Fibroblast of the aortic adventitia (primary cell): ENCODE measurements around the gene SUMO2. TPM values are rescaled to one million over a fixed set of nuclear protein-coding genes. Genes with fewer than 3 reads are reported as not detected.

ENCODE experiments used
- DNase-seq: peaks from one replicate; pipeline ENCODE4 v3.0.0-alpha.2; 2010; ENCODE audit warnings: low read depth
- H3K4me3 ChIP-seq: 2 replicates; pipeline ENCODE4 v1.5.1; 2011; ENCODE audit warnings: low read depth, mild to moderate bottlenecking, control low read depth, low read length, moderate library complexity
- CTCF ChIP-seq: IDR thresholded peaks from 2 replicates; pipeline ENCODE4 v1.5.1; 2011; ENCODE audit warnings: mild to moderate bottlenecking, low read length, control low read depth, inconsistent platforms; ENCODE audit not compliant: insufficient read depth
- total RNA-seq: library from RNA; depleted of rRNA; stranded (reverse); fragments of >200 nt; gene quantifications from 2 replicates; pipeline ENCODE4 v1.2.3, GENCODE V29; 2012; ENCODE audit warnings: low replicate concordance

SUMO2 gene
- total RNA-seq, 1 donor: 129 TPM

GRCh38 chr17:75205793-75206163 lies 23.0 kb upstream of the SUMO2 start:
- H3K4me3 ChIP-seq: peak overlapping the region; percentile 100
- TF ChIP-seq CTCF: no peak
- no peak for DNase-seq

- peak within 1 kb of the TSS; percentile 100 for H3K4me3 ChIP-seq
- TF ChIP-seq CTCF: no peak
- DNase-seq: peak; percentile 93
Measured at GRCh38 chr17:75205037-75205792, 22.5 kb upstream of the SUMO2 start, which contains the start of gene NUP85. Gene NUP85, plus strand, starts transcription at chr17:75205679. Its CDS starts 83 bp downstream, at chr17:75205762.

- H3K4me3 ChIP-seq: no peak overlapping the region
- TF ChIP-seq CTCF: no peak
- no peak for DNase-seq
Measured at GRCh38 chr17:75199886-75200618, 17.3 kb upstream of the SUMO2 start.

GRCh38 chr17:75194879-75195278 lies 12.1 kb upstream of the SUMO2 start:
- no peak for DNase-seq
- H3K4me3 ChIP-seq: no peak overlapping the region
- TF ChIP-seq CTCF: no peak

- DNase-seq: peak; percentile 37
- TF ChIP-seq CTCF: no peak
- no peak overlapping the region for H3K4me3 ChIP-seq
Measured at GRCh38 chr17:75191584-75191983, 8.8 kb upstream of the SUMO2 start.

- DNase-seq: no peak
- no peak for TF ChIP-seq CTCF
- H3K4me3 ChIP-seq: no peak overlapping the region
Measured at GRCh38 chr17:75188614-75189013, 5.9 kb upstream of the SUMO2 start.
